Stimulated activated CD4-positive, alpha-beta T cell treated with anti-CD3 and anti-CD28 coated beads, TNF-alpha, amount 100 ng/mL, for 24 hours (primary cell): Measurements from ENCODE around the gene NDUFB3.

Experiments used
- DNase-seq, 3 experiments: peaks; one replicate each; pipeline ENCODE4 v3.0.0-alpha.2; 2020; ENCODE audit warnings: low read depth in 3 of 3

Gene NDUFB3

DNA sequence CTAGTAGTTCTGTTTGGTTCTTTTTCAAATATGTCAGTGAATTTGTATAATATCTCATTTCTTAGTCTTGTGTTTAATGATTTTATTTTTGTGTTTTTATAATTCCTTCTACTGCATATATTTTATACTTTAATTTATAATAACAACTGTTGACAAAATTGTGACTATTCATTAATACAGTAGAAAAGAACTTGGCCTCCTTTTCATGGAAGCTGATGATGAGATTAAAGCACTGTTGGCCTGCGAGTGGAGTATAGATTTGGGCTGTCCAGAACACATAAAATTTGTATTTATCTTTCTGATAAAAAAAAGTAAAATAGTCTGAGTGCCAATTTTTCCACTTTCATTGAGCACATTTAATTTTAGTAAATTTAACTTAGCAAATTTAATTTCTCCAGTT lies 56.2 kb downstream of the NDUFB3 start:
- no peak for DNase-seq

DNA sequence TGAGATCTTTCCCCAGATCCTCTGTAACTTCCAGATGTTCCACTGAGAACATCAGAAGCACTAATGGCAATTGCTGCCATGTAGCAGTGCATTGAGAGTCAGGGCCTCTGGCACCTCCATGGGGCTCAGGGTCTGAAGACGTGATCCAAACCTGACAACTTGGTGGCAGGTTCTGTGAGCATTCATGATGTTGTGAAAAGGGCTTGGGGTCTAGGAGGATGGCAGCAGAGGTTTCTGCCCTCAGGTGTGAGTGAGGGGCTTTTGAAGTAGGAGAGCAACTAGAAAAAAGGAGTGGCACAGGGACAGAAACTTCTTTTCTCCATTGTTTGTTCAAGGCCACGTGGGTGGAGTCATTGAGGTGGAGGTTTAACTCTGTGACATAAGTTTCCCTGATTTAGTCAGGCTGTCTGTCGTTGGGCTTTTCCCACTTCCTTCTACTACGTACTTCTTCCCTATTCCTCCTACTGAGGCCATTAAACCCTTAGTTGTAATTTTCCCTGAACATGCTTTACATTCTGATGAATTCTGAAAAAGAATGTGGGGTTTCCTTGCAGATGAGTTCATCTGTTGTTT lies 57.2 kb downstream of the NDUFB3 start:
- no peak for DNase-seq

DNA sequence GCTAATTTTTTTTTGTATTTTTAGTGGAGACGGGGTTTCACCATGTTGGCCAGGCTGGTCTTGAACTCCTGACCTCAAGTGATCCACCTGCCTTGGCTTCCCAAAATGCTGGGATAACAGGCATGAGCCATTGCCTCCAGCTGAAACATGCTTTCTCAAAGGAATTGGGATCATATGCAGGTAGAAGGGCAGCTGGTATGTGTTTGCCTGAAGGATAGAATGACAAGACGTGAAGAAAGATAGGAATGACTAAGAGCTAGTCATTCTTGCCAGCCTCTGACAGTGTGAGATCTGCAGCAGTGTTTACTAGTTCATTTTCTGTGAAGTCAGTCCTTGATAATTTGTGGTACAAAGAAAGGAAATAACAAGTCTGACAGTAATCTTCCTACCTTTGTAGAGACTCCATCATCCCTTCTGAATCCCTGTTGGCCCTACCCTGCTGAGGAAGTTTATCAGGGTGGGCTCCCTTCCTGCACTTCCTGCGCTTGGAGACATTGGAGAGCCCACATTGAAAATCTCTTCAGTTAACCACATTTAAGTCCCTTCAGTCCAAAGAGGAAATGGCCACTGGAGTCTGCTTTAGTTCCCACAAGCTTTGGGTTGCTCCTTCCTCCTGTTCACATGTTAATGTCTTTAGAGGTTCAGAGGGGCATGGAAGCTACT lies 58.9 kb downstream of the NDUFB3 start:
- no peak for DNase-seq

DNA sequence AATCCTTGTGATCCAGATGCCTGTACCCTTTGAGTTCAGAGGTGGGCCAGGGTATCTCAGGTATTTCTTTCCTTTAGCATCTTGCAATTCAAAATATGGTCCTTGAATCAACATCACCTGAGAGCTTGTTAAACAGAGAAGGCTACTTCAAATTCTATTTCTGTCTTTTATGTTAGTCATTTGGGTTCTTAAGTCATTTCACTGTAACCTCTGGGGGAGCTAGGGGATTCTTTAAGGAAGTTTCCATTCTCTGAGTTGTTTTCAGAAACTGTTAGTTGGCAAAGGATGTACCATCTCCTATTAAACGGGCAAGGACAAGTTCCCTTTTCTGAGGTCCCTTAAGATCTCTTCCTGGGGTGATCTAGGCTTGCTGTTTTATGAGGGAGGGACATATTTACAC lies 60.7 kb downstream of the NDUFB3 start:
- DNase-seq = no peak
